ENCODE measurements around the gene RBL2. TPM values are rescaled to one million over a fixed set of nuclear protein-coding genes. Genes with fewer than 3 reads are reported as not detected.

RBL2 gene
- total RNA-seq, 2 experiments from 2014 or later: 102 TPM

- H3K4me3 Mint-ChIP-seq: peak overlapping the region; percentile 40
- H3K9me3 Mint-ChIP-seq: peaks cover 14% of the 10 kb centered on the region
- peaks cover 17 to 28% of the 10 kb centered on the region in 2 experiments for H3K9me3 ChIP-seq (ENCODE audit: control insufficient read depth in 1 of 2, insufficient read depth in 1 of 2, low read length in 2 of 2)
- H3K4me1 ChIP-seq (ENCODE audit: insufficient read depth, low read length): no peaks in the 10 kb centered on the region
- peak in 1 of 14 experiments; percentile 22 for DNase-seq
- no peak overlapping the region for H3K4me3 ChIP-seq (ENCODE audit: low read length)
- H3K36me3 ChIP-seq (ENCODE audit: insufficient read depth, low read length): peaks cover 97% of the 10 kb centered on the region
- H3K27me3 Mint-ChIP-seq: no peaks in the 10 kb centered on the region
- H3K27me3 ChIP-seq (ENCODE audit: control insufficient read depth in 1 of 2, insufficient read depth in 2 of 2, low read length in 2 of 2): no peaks in the 10 kb centered on the region
- H3K27ac ChIP-seq (ENCODE audit: low read depth in 1 of 2, low read length in 2 of 2): no peak overlapping the region
- intact Hi-C loops (cut with DNase I, micrococcal nuclease): no loop called here
- H3K27ac Mint-ChIP-seq: peak overlapping the region; percentile 54
- H3K36me3 Mint-ChIP-seq (ENCODE audit: low read depth): peaks cover 100% of the 10 kb centered on the region
- no peak for TF ChIP-seq CTCF (IDR thresholded peaks at IDR 0.05)
- peaks cover 66% of the 10 kb centered on the region for H3K4me1 Mint-ChIP-seq (ENCODE audit: low read depth)
- POLR2A ChIA-PET: interaction anchor here (0.8 to 1.2 kb wide), 3 partner anchors 29 to 196 kb away, joined by 3 to 5 read pairs (median 3); no protein-coding TSS in a partner anchor
- CTCF ChIA-PET: interaction anchor here (0.6 kb wide), 1 partner anchor 13 kb away, joined by 3 read pairs; no protein-coding TSS in a partner anchor
- ATAC-seq (ENCODE audit: poor library complexity): no peak
Observed at GRCh38 chr16:53486230-53486629, 52.0 kb downstream of the RBL2 start.

DNA sequence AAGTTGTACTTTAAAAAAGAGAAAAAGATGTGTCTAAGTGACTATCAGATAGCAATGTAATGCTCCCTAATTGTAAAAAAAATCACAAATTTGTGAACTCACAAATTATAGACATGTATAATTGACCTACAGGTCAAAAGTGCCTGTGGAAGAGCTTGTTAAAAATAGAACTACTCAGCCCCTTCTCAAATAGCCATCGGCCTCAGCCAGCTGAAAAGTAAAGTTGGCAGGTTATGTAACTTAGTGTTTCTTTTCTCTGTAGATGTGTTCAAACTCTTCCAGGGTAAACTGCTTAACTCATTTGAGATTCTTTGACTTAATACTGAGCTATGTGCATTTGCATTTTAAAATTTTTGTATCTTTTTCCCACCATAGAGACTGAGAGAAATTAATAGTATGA, 55.5 kb downstream of the RBL2 start:
- Mint-ChIP-seq H3K9me3 (peaks cover 10% of the 10 kb centered on the region), H3K36me3 (ENCODE audit: low read depth) (peaks cover 100% of the 10 kb centered on the region), H3K4me3 (no peak overlapping the region), H3K27ac (peak overlapping the region; percentile 72), H3K27me3 (no peaks in the 10 kb centered on the region), H3K4me1 (ENCODE audit: low read depth) (peaks cover 73% of the 10 kb centered on the region)
- no peaks in the 10 kb centered on the region for H3K4me1 ChIP-seq (ENCODE audit: insufficient read depth, low read length)
- peaks cover 92% of the 10 kb centered on the region for H3K36me3 ChIP-seq (ENCODE audit: insufficient read depth, low read length)
- no peak overlapping the region for H3K4me3 ChIP-seq (ENCODE audit: low read length)
- CTCF ChIA-PET: interaction anchor here (1.3 kb wide), 1 partner anchor 20 kb away, joined by 3 read pairs; no protein-coding TSS in a partner anchor
- intact Hi-C loops (cut with DNase I, micrococcal nuclease): no loop called here
- no peak overlapping the region for H3K27ac ChIP-seq (ENCODE audit: low read depth in 1 of 2, low read length in 2 of 2)
- DNase-seq: no peak
- no peak for TF ChIP-seq CTCF (IDR thresholded peaks at IDR 0.05)
- H3K27me3 ChIP-seq (ENCODE audit: control insufficient read depth in 1 of 2, insufficient read depth in 2 of 2, low read length in 2 of 2): no peaks in the 10 kb centered on the region
- ATAC-seq (ENCODE audit: poor library complexity): no peak
- peaks cover 10 to 23% of the 10 kb centered on the region in 2 experiments for H3K9me3 ChIP-seq (ENCODE audit: control insufficient read depth in 1 of 2, insufficient read depth in 1 of 2, low read length in 2 of 2)
- POLR2A ChIA-PET: interaction anchor here (0.6 to 2.7 kb wide), 10 partner anchors 10 to 493 kb away, joined by 3 to 16 read pairs (median 6); partner anchors contain the start of genes AKTIP and RBL2

DNA sequence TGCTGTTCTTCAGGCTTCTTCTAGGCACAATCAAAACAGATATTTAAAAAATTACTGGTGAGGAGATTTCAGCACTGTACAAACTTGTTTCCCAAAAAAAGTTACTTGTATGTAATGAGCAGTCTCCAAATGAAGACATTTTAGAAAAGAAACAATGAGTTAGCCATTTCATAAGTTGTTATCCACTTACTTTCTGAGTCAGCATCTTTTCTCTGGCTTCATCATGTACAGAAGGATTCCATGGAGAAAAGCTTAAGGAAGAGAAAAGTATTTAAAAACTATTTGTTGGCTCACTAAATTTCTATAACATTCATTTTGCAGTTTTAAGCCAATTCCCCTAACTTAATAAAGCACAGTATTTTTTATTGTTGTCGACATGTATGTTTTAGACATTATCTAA, 58.2 kb downstream of the RBL2 start:
- ATAC-seq (ENCODE audit: poor library complexity) (no peak), DNase-seq (no peak)
- Histone ChIP-seq H3K9me3 (ENCODE audit: control insufficient read depth in 1 of 2, insufficient read depth in 1 of 2, low read length in 2 of 2) (no peaks in the 10 kb centered on the region), H3K4me1 (ENCODE audit: insufficient read depth, low read length) (peaks cover 13% of the 10 kb centered on the region), H3K27me3 (ENCODE audit: control insufficient read depth in 1 of 2, insufficient read depth in 2 of 2, low read length in 2 of 2) (no peaks in the 10 kb centered on the region), H3K4me3 (ENCODE audit: low read length) (no peak overlapping the region), H3K36me3 (ENCODE audit: insufficient read depth, low read length) (peaks cover 93% of the 10 kb centered on the region), H3K27ac (ENCODE audit: low read depth in 1 of 2, low read length in 2 of 2) (no peak overlapping the region)
- Mint-ChIP-seq H3K36me3 (ENCODE audit: low read depth) (peaks cover 100% of the 10 kb centered on the region), H3K27me3 (no peaks in the 10 kb centered on the region), H3K4me1 (ENCODE audit: low read depth) (peaks cover 79% of the 10 kb centered on the region), H3K9me3 (no peaks in the 10 kb centered on the region), H3K4me3 (no peak overlapping the region), H3K27ac (peak overlapping the region; percentile 76)
- intact Hi-C loops (cut with DNase I, micrococcal nuclease): no loop called here
- ChIA-PET CTCF (no interaction called here), POLR2A (interaction anchor here (3.1 to 3.5 kb wide), 2 partner anchors 11 to 36 kb away, joined by 15 read pairs; partner anchors contain the start of gene AKTIP)
- TF ChIP-seq CTCF (IDR thresholded peaks at IDR 0.05): no peak
